ENCODE data around the gene PRORP.
A peak's percentile ranks its signal among the peaks of the same experiment; 100 is the strongest.

The PRORP gene

DNA sequence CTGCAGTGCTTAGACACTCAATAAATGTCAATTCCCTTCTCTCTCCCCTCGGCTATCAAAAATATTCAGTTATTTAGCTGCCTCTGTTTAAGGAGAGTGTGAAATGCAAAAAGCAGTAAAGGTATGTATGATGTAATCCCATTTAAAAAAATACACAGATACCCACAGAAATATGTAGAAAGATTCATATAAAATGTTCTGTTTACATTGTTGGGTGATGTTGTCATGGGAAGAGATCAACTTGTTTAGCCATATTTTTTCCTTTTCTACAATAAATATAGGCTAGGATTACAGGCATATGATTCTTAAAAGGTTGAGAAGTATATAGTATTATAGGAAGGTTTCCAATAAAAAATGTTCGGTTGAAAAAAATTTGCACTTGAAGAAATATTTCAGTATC is 8.3 kb upstream of the PRORP start:
- peaks cover 10% of the 10 kb centered on the region for H3K4me1 ChIP-seq (ENCODE audit: control insufficient read depth, insufficient read depth, low read length)
- H3K9ac ChIP-seq (ENCODE audit: low read length), result no peak overlapping the region
- H3K9me3 ChIP-seq (ENCODE audit: control insufficient read depth, insufficient read depth, low read depth, low read length), result peaks cover 8% of the 10 kb centered on the region
- H3K36me3 ChIP-seq (ENCODE audit: control insufficient read depth, insufficient read depth, low read length), result peaks cover 48% of the 10 kb centered on the region
- H3K4me3 ChIP-seq (ENCODE audit: low read depth, low read length), result no peak overlapping the region
- H3K27me3 ChIP-seq (ENCODE audit: control insufficient read depth, insufficient read depth, low read length), result no peaks in the 10 kb centered on the region
- H3K27ac ChIP-seq (ENCODE audit: low read depth, low read length), result no peak overlapping the region

DNA sequence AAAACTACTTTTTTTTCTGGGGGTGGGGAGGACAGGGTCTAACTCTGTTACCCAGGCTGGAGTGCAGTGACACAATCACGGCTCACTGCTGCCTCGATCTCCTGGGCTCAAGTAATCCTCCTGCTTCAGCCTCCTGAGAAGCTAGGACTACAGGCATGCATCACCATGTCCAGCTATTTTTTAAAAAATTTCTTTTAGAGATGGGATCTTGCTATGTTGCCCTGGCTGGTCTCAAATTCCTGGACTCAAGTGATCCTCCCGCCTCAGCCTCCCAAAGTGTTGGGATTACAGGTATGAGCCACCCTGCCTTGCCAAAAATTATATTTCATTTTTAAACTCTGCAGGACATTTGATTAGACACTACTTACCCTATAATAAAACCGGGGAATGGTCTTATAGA is 6.1 kb upstream of the PRORP start:
- H3K4me3 ChIP-seq (ENCODE audit: low read depth, low read length), result no peak overlapping the region
- peaks cover 8% of the 10 kb centered on the region for H3K9me3 ChIP-seq (ENCODE audit: control insufficient read depth, insufficient read depth, low read depth, low read length)
- no peak overlapping the region for H3K9ac ChIP-seq (ENCODE audit: low read length)
- H3K36me3 ChIP-seq (ENCODE audit: control insufficient read depth, insufficient read depth, low read length), result peaks cover 31% of the 10 kb centered on the region
- H3K4me1 ChIP-seq (ENCODE audit: control insufficient read depth, insufficient read depth, low read length), result peaks cover 10% of the 10 kb centered on the region
- no peaks in the 10 kb centered on the region for H3K27me3 ChIP-seq (ENCODE audit: control insufficient read depth, insufficient read depth, low read length)
- H3K27ac ChIP-seq (ENCODE audit: low read depth, low read length), result no peak overlapping the region

DNA sequence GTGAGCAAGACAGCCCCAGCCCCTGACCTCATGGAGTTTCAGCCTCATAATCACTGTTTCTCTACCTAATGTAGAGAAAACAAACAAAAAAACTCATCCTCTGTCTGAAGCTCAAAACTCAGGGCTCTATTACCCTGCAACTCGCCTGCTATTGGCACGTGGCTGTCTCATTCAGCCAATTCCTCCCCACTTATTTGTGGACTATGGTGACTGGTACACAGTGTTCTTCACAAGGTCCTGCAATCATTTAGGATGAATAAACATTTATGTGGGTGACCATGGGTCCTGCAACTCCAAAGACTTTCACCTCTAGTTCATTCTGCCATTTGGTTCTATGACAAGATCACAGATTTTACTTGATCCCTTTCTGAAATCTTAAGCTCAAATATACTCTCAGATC is 5.2 kb upstream of the PRORP start:
- Histone ChIP-seq H3K27me3 (ENCODE audit: control insufficient read depth, insufficient read depth, low read length) (no peaks in the 10 kb centered on the region), H3K4me3 (ENCODE audit: low read depth, low read length) (no peak overlapping the region), H3K9ac (ENCODE audit: low read length) (no peak overlapping the region), H3K27ac (ENCODE audit: low read depth, low read length) (no peak overlapping the region), H3K36me3 (ENCODE audit: control insufficient read depth, insufficient read depth, low read length) (peaks cover 22% of the 10 kb centered on the region), H3K9me3 (ENCODE audit: control insufficient read depth, insufficient read depth, low read depth, low read length) (no peaks in the 10 kb centered on the region), H3K4me1 (ENCODE audit: control insufficient read depth, insufficient read depth, low read length) (peaks cover 10% of the 10 kb centered on the region)

DNA sequence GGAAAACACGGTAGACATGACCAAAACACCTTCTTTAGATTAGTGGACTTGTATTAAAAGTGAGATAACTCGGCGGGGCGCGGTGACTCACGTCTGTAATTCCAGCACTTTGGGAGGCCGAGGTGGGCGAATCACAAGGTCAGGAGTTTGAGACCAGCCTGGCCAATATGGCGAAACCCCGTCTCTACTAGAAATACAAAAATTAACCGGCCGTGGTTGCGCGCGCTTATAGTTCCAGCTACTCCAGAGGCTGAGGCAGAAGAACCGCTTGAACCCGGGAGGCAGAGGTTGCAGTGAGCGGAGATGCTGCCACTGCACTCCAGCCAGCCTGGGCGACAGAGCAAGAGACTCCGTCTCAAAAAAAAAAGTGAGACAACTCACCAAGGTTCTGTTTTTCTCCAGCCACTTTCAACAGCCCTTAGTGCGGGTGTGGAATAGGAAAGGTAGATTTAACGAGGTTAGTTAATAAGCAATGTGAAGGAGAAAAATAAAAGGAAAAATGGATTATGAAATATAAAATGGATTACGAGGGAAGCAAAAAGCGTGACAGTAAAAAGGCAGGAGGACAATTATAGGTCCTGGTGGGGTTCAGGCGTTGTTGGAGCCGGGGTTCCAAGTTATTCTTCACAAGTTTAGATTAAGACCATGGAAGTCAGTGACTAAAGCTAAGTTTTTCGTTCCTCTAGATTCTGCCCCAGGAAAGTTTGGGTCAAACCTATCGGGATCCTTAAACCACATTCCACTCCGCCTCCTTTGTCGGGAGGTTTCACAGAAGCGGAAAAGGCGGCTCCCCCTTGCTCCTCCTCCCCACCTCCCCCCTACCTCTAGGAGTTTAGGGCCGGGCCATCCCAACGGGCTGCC is 1.1 kb upstream of the PRORP start:
- Histone ChIP-seq H3K4me1 (ENCODE audit: control insufficient read depth, insufficient read depth, low read length) (peaks cover 9% of the 10 kb centered on the region), H3K36me3 (ENCODE audit: control insufficient read depth, insufficient read depth, low read length) (peaks cover 5% of the 10 kb centered on the region; the same call in 1 of the 2 replicates), H3K4me3 (ENCODE audit: low read depth, low read length) (peak overlapping the region; percentile 83), H3K9ac (ENCODE audit: low read length) (peak overlapping the region; percentile 96), H3K27me3 (ENCODE audit: control insufficient read depth, insufficient read depth, low read length) (no peaks in the 10 kb centered on the region), H3K9me3 (ENCODE audit: control insufficient read depth, insufficient read depth, low read depth, low read length) (no peaks in the 10 kb centered on the region), H3K27ac (ENCODE audit: low read depth, low read length) (peak overlapping the region; percentile 98)

DNA sequence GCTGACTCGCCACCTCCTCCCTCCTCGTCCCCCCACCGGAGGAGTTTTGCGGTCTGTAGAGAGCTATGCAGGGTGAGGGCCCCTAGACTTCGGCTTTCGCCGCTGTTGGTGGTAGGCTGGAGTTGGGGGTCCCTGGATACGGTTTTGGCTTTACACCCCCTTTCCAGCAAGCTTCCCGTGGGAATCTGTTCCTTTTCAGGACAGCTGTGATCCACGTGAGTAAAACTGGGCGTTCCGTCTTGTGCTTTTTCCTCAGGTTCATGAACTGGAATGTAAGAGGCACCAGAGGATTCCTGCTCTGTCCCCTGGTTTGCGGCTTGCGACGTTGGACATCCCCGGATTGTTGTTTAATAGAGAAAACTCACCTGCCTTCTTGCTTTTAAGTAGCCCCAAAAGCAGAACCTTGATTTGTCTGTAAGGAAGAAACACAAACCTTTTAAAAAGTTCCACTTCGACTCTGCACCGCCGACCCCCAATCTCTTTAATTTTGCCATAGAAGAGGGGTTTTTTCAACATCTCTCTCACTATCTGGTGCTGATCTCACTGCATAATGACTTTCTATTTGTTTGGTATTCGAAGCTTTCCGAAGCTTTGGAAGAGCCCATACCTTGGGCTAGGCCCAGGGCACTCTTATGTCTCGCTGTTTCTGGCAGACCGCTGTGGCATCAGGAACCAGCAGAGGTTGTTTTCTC is 490 bp downstream of the PRORP start:
- Histone ChIP-seq H3K4me1 (ENCODE audit: control insufficient read depth, insufficient read depth, low read length) (peaks cover 9% of the 10 kb centered on the region), H3K4me3 (ENCODE audit: low read depth, low read length) (peak overlapping the region; percentile 83), H3K36me3 (ENCODE audit: control insufficient read depth, insufficient read depth, low read length) (peaks cover 9% of the 10 kb centered on the region), H3K9ac (ENCODE audit: low read length) (peak overlapping the region; percentile 96), H3K27me3 (ENCODE audit: control insufficient read depth, insufficient read depth, low read length) (no peaks in the 10 kb centered on the region), H3K9me3 (ENCODE audit: control insufficient read depth, insufficient read depth, low read depth, low read length) (no peaks in the 10 kb centered on the region), H3K27ac (ENCODE audit: low read depth, low read length) (peak overlapping the region; percentile 98)

DNA sequence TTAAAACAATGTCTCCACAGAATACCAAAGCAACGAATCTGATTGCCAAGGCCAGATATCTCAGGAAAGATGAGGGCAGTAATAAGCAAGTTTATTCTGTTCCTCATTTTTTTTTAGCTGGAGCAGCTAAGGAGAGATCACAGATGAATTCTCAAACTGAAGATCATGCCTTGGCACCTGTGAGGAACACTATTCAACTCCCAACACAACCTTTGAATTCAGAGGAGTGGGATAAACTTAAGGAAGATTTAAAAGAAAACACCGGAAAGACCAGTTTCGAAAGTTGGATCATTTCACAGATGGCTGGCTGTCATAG is 994 bp downstream of the PRORP start:
- H3K4me3 ChIP-seq (ENCODE audit: low read depth, low read length), result peak overlapping the region; percentile 83
- no peaks in the 10 kb centered on the region for H3K9me3 ChIP-seq (ENCODE audit: control insufficient read depth, insufficient read depth, low read depth, low read length)
- no peaks in the 10 kb centered on the region for H3K27me3 ChIP-seq (ENCODE audit: control insufficient read depth, insufficient read depth, low read length)
- H3K36me3 ChIP-seq (ENCODE audit: control insufficient read depth, insufficient read depth, low read length), result peaks cover 11% of the 10 kb centered on the region
- no peak overlapping the region for H3K27ac ChIP-seq (ENCODE audit: low read depth, low read length)
- peak overlapping the region; percentile 96 for H3K9ac ChIP-seq (ENCODE audit: low read length)
- H3K4me1 ChIP-seq (ENCODE audit: control insufficient read depth, insufficient read depth, low read length), result peaks cover 9% of the 10 kb centered on the region

DNA sequence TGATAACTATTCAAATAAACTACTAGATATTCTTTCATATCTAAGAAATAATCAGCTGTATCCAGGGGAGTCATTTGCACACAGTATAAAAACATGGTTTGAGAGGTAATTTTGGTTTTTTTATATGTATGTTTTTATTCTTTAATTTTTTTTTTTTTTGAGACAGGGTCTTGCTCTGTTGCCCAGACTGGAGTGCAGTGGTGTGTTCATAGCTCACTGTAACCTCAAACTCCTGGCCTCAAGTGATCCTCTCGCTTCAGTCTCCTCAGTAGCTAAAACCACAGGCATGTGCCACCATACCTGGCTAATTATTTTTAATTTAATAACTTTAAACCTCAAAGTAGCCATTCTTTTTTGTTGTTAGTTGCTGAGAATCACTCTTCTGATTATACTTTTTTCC is 1.8 kb downstream of the PRORP start:
- Histone ChIP-seq H3K9me3 (ENCODE audit: control insufficient read depth, insufficient read depth, low read depth, low read length) (no peaks in the 10 kb centered on the region), H3K27me3 (ENCODE audit: control insufficient read depth, insufficient read depth, low read length) (no peaks in the 10 kb centered on the region), H3K4me3 (ENCODE audit: low read depth, low read length) (no peak overlapping the region), H3K36me3 (ENCODE audit: control insufficient read depth, insufficient read depth, low read length) (peaks cover 11% of the 10 kb centered on the region), H3K4me1 (ENCODE audit: control insufficient read depth, insufficient read depth, low read length) (peaks cover 9% of the 10 kb centered on the region), H3K27ac (ENCODE audit: low read depth, low read length) (no peak overlapping the region), H3K9ac (ENCODE audit: low read length) (no peak overlapping the region)

DNA sequence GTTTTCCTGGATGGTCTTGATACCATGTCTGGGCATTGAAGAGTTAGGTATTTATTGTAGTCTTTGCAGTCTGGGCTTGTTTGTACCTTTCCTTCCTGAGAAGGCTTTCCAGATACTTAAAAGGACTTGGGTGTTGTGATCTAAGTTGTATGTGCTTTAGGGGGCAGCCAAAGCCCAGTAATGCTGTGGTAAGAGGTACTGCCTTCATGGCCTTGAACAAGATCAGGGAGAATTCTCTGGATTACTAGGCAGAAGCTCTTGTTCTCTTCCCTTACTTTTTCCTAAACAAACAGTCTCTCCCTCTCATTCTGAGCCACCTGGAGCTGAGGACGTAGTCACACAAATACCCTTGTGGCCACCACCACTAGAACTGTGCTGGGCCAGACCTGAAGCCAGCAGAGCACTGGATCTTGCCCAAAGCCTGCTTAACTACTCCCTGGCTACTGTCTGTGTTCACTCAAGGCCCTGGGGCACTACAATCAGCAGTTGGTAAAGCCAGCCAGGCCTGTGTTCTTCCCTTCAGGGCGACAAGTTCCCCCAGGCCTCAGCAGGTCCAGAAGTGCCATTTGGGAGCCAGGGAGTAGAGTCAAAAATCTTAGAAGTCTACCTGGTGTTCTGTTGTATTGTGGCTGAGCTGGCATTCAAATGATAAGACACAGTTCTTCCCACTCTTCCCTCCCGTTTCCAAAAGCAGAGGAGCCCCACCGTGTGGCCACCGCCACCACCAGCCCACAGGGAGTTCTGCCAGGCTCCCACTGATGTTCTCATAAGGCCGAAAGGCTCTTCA is 11.4 kb downstream of the PRORP start:
- Histone ChIP-seq H3K27ac (ENCODE audit: low read depth, low read length) (no peak overlapping the region), H3K9ac (ENCODE audit: low read length) (no peak overlapping the region), H3K36me3 (ENCODE audit: control insufficient read depth, insufficient read depth, low read length) (peaks cover 18% of the 10 kb centered on the region; the same call in 1 of the 2 replicates), H3K4me3 (ENCODE audit: low read depth, low read length) (no peak overlapping the region), H3K9me3 (ENCODE audit: control insufficient read depth, insufficient read depth, low read depth, low read length) (no peaks in the 10 kb centered on the region), H3K27me3 (ENCODE audit: control insufficient read depth, insufficient read depth, low read length) (no peaks in the 10 kb centered on the region), H3K4me1 (ENCODE audit: control insufficient read depth, insufficient read depth, low read length) (no peaks in the 10 kb centered on the region)

DNA sequence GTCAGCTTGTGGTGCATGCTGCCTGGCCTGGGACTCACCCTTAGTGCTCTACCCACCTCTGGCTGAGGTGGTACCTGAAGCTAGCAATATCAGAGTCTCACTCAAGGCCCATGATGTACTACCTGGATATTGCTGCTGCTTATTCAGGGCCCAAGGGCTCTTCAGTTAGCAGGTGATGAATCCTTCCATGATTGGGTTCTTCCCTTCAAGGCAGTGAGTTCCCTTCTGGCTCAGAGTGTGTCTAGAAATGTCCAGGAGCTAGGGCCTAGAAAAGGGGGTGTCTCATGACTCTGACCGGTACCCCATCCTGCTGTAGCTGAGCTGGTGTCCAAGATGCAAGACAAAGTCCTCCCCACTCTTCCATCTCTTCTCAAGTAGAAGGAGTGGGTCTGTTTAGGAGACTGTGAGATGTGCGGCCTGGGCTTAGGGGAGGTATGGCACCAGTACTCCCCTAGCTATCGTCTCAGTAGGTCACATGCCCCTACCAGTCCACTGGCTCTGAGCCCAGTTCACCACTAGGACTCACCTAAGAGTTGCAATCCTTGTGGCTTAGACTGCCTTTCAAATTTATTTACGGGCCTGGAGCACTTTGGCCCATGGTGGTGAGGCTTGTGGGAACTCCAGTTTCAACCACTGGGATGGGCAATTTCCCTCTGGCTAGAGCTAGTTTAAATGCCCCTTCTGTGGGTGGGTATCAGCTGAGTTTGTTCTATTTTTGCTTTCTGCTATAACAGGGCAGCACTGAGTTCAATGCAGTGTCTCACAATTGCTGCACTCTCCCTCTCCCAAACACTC is 12.2 kb downstream of the PRORP start:
- H3K27me3 ChIP-seq (ENCODE audit: control insufficient read depth, insufficient read depth, low read length), result no peaks in the 10 kb centered on the region
- no peak overlapping the region for H3K27ac ChIP-seq (ENCODE audit: low read depth, low read length)
- H3K9me3 ChIP-seq (ENCODE audit: control insufficient read depth, insufficient read depth, low read depth, low read length), result no peaks in the 10 kb centered on the region
- H3K4me1 ChIP-seq (ENCODE audit: control insufficient read depth, insufficient read depth, low read length), result no peaks in the 10 kb centered on the region
- no peak overlapping the region for H3K9ac ChIP-seq (ENCODE audit: low read length)
- no peak overlapping the region for H3K4me3 ChIP-seq (ENCODE audit: low read depth, low read length)
- peaks cover 18% of the 10 kb centered on the region; the same call in 1 of the 2 replicates for H3K36me3 ChIP-seq (ENCODE audit: control insufficient read depth, insufficient read depth, low read length)

DNA sequence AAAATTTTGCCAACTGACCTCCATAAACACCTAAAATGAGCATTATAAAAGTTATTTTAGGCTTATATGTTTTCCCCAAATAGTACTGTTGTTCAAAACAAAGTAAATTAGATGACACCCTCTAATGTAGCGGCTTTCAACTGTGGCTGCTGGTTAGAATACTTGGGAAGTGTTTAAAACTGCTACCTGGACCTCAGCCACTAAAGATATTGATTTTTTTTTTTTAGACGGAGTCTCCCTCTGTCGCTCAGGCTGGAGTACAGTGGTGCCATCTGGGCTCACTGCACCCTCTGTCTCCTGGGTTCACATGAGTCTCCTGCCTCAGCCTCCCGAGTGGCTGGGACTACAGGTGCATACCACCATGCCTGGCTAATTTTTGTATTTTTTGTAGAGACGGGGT is 16.2 kb downstream of the PRORP start:
- Histone ChIP-seq H3K9ac (ENCODE audit: low read length) (no peak overlapping the region), H3K9me3 (ENCODE audit: control insufficient read depth, insufficient read depth, low read depth, low read length) (no peaks in the 10 kb centered on the region), H3K27me3 (ENCODE audit: control insufficient read depth, insufficient read depth, low read length) (no peaks in the 10 kb centered on the region), H3K27ac (ENCODE audit: low read depth, low read length) (no peak overlapping the region), H3K4me3 (ENCODE audit: low read depth, low read length) (no peak overlapping the region), H3K4me1 (ENCODE audit: control insufficient read depth, insufficient read depth, low read length) (no peaks in the 10 kb centered on the region), H3K36me3 (ENCODE audit: control insufficient read depth, insufficient read depth, low read length) (peaks cover 15% of the 10 kb centered on the region; the same call in 1 of the 2 replicates)

All from HUES6 (cell line).